ENCODE measurements around the gene TMTC2.

Gene TMTC2

DNA sequence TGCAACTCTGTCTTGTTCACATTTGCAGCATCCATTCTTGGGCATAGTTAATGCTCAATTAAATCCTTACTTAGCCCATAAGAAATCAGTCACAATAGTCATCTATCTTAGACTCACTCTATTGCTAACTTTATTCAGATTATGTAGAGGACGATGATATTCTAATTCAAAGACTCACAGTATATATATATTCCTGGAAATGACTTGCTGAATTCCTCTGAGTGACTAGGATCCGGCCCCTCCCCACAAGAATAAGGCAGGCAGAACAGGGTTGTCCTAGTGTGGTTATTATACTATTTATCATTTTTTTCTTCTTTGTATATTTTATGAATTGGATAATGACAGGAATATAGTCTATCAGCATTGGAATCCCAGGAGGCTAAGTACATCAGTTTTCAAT lies 275.1 kb downstream of the TMTC2 start:
- H3K4me3 ChIP-seq (ENCODE audit: insufficient read depth, low read length, poor library complexity, severe bottlenecking) = no peak overlapping the region
- no peak overlapping the region for H2AFZ ChIP-seq (ENCODE audit: low read depth, low read length, severe bottlenecking)
- no peaks in the 10 kb centered on the region for H3K79me2 ChIP-seq (ENCODE audit: insufficient read depth, low read length)

DNA sequence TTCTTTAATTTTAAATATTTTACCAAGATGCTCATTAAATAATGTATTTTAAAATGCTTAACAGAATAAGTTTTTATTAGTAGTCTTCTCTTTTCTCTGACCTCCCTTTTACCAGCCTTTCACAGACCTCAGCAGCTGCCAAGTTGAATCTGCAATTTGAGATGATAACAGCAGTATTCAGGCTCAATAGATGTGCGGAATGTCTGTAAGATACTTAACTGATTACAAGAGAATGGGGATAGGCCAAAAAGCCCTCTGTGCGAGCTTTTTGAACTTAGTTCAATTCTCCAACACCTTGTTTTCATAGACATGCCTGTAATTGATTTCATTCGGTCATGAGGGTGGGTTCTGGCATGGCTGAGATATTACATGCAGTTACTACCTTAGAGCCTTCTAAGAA lies 277.2 kb downstream of the TMTC2 start:
- Histone ChIP-seq H2AFZ (ENCODE audit: low read depth, low read length, severe bottlenecking) (no peak overlapping the region), H3K4me3 (ENCODE audit: insufficient read depth, low read length, poor library complexity, severe bottlenecking) (no peak overlapping the region), H3K4me2 (ENCODE audit: low read depth, low read length, poor library complexity, severe bottlenecking) (no peak overlapping the region), H3K27ac (ENCODE audit: low read depth, low read length) (no peak overlapping the region), H3K27me3 (ENCODE audit: low read length) (no peaks in the 10 kb centered on the region), H3K36me3 (ENCODE audit: low read length) (no peaks in the 10 kb centered on the region), H4K20me1 (ENCODE audit: low read depth, low read length) (no peaks in the 10 kb centered on the region), H3K9me2 (replicated peaks; ENCODE audit: insufficient read depth, low read length) (no peaks in the 10 kb centered on the region), H3F3A (ENCODE audit: insufficient read depth) (no peaks in the 10 kb centered on the region; the same call in 1 of the 2 replicates), H3K9ac (ENCODE audit: low read length) (no peak overlapping the region), H3K9me3 (ENCODE audit: insufficient read depth, low read length) (no peaks in the 10 kb centered on the region), H3K79me2 (ENCODE audit: insufficient read depth, low read length) (no peaks in the 10 kb centered on the region)
- no peak for TF ChIP-seq EZH2phosphoT487 (conservative IDR thresholded peaks at IDR 0.05; ENCODE audit: low read length)
- TF ChIP-seq, protein P1, sequence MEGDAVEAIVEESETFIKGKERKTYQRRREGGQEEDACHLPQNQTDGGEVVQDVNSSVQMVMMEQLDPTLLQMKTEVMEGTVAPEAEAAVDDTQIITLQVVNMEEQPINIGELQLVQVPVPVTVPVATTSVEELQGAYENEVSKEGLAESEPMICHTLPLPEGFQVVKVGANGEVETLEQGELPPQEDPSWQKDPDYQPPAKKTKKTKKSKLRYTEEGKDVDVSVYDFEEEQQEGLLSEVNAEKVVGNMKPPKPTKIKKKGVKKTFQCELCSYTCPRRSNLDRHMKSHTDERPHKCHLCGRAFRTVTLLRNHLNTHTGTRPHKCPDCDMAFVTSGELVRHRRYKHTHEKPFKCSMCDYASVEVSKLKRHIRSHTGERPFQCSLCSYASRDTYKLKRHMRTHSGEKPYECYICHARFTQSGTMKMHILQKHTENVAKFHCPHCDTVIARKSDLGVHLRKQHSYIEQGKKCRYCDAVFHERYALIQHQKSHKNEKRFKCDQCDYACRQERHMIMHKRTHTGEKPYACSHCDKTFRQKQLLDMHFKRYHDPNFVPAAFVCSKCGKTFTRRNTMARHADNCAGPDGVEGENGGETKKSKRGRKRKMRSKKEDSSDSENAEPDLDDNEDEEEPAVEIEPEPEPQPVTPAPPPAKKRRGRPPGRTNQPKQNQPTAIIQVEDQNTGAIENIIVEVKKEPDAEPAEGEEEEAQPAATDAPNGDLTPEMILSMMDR (IDR thresholded peaks at IDR 0.05; ENCODE audit: insufficient read depth, low read length, poor library complexity, severe bottlenecking) = no peak

More for the DNA sequence above, 275.1 kb downstream of the TMTC2 start:
- H3K27ac ChIP-seq (ENCODE audit: low read depth, low read length) = no peak overlapping the region
- no peaks in the 10 kb centered on the region for H3K9me3 ChIP-seq (ENCODE audit: insufficient read depth, low read length)
- no peaks in the 10 kb centered on the region; the same call in 1 of the 2 replicates for H3F3A ChIP-seq (ENCODE audit: insufficient read depth)
- no peaks in the 10 kb centered on the region for H3K9me2 ChIP-seq (replicated peaks; ENCODE audit: insufficient read depth, low read length)
- H4K20me1 ChIP-seq (ENCODE audit: low read depth, low read length) = no peaks in the 10 kb centered on the region
- H3K4me2 ChIP-seq (ENCODE audit: low read depth, low read length, poor library complexity, severe bottlenecking) = no peak overlapping the region
- TF ChIP-seq, protein P1 (IDR thresholded peaks at IDR 0.05; ENCODE audit: insufficient read depth, low read length, poor library complexity, severe bottlenecking) = no peak
- no peak for TF ChIP-seq EZH2phosphoT487 (conservative IDR thresholded peaks at IDR 0.05; ENCODE audit: low read length)
- H3K27me3 ChIP-seq (ENCODE audit: low read length) = no peaks in the 10 kb centered on the region
- no peaks in the 10 kb centered on the region for H3K36me3 ChIP-seq (ENCODE audit: low read length)
- H3K9ac ChIP-seq (ENCODE audit: low read length) = no peak overlapping the region

DNA sequence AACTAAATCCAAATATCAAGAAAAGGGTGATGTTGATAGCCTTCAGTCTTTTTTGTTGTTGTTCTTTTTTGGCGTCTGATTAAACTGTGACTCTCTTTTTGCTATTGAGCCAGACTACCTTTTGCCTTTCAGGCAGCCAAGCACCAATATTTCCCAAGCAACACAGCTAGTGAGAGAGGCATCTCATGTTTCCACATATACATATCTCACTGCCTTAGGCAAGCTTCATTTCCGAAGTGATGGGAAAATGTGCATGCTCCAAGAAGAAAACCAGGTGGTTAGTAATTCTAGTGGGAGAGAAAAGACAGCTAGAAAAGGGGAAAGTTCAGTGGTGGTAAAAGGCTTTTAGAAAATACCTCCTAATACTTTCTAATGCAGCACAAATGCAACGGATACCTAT lies 277.7 kb downstream of the TMTC2 start:
- no peaks in the 10 kb centered on the region for H3K27me3 ChIP-seq (ENCODE audit: low read length)

More for the DNA sequence above, 277.7 kb downstream of the TMTC2 start:
- Histone ChIP-seq H3K79me2 (ENCODE audit: insufficient read depth, low read length) (no peaks in the 10 kb centered on the region), H2AFZ (ENCODE audit: low read depth, low read length, severe bottlenecking) (no peak overlapping the region), H3F3A (ENCODE audit: insufficient read depth) (no peaks in the 10 kb centered on the region; the same call in 1 of the 2 replicates), H3K9me3 (ENCODE audit: insufficient read depth, low read length) (no peaks in the 10 kb centered on the region), H3K9ac (ENCODE audit: low read length) (no peak overlapping the region), H3K4me3 (ENCODE audit: insufficient read depth, low read length, poor library complexity, severe bottlenecking) (no peak overlapping the region), H3K36me3 (ENCODE audit: low read length) (no peaks in the 10 kb centered on the region), H3K4me2 (ENCODE audit: low read depth, low read length, poor library complexity, severe bottlenecking) (no peak overlapping the region), H3K9me2 (replicated peaks; ENCODE audit: insufficient read depth, low read length) (no peaks in the 10 kb centered on the region), H4K20me1 (ENCODE audit: low read depth, low read length) (no peaks in the 10 kb centered on the region), H3K27ac (ENCODE audit: low read depth, low read length) (no peak overlapping the region)
- TF ChIP-seq, protein P1 (IDR thresholded peaks at IDR 0.05; ENCODE audit: insufficient read depth, low read length, poor library complexity, severe bottlenecking) = no peak
- no peak for TF ChIP-seq EZH2phosphoT487 (conservative IDR thresholded peaks at IDR 0.05; ENCODE audit: low read length)

All from SU-DHL-6 (cell line).